Measurements from ENCODE around the gene RXRB.

- TF ChIP-seq CTCF (IDR thresholded peaks at IDR 0.05; ENCODE audit: low read depth, low read length) (no peak), EZH2phosphoT487 (IDR thresholded peaks at IDR 0.05; ENCODE audit: low read depth) (no peak)
These were observed 8.3 kb downstream of the RXRB start, which contains the start of gene COL11A2 for GRCh38 chr6:33192105-33192646.
